SU-DHL-6 (cell line): ENCODE results near the gene ARID3C.

ENCODE experiments used
- H2AFZ ChIP-seq: fragments of 200-600 bp; sonication (generic); 2 replicates; pipeline ENCODE4 v1.6.1; 2014; ENCODE audit warnings: low read depth, mild to moderate bottlenecking, moderate library complexity, mixed read lengths, antibody characterized with exemption, low read length; ENCODE audit not compliant: severe bottlenecking
- H3F3A ChIP-seq: fragments of 200-600 bp; shearing (Covaris generic); 2 replicates; pipeline ENCODE4 v1.6.0; 2016; ENCODE audit warnings: antibody characterized with exemption, mild to moderate bottlenecking; ENCODE audit not compliant: insufficient read depth
- H3K27ac ChIP-seq: fragments of 200-600 bp; sonication (generic); 2 replicates; pipeline ENCODE4 v1.5.1; 2016; ENCODE audit warnings: low read depth, mild to moderate bottlenecking, low read length, moderate library complexity, mixed read lengths
- H3K27me3 ChIP-seq: fragments of 200-600 bp; sonication (generic), shearing (Covaris generic); 2 replicates; pipeline ENCODE4 v1.6.0; 2014; ENCODE audit warnings: mild to moderate bottlenecking, low read length
- H3K36me3 ChIP-seq: fragments of 200-600 bp; sonication (generic); 2 replicates; pipeline ENCODE4 v1.6.1; 2014; ENCODE audit warnings: mild to moderate bottlenecking, low read length, mixed read lengths
- H3K4me2 ChIP-seq: fragments of 300-600, 200-600 bp; shearing (Covaris generic), sonication (generic); 2 replicates; pipeline ENCODE4 v1.6.0; 2014; ENCODE audit warnings: low read length, low read depth, mild to moderate bottlenecking; ENCODE audit not compliant: poor library complexity, severe bottlenecking
- H3K4me3 ChIP-seq: fragments of 200-600 bp; sonication (generic); 2 replicates; pipeline ENCODE4 v1.5.1; 2014; ENCODE audit warnings: antibody characterized with exemption, low read length, mild to moderate bottlenecking, mixed read lengths; ENCODE audit not compliant: insufficient read depth, poor library complexity, severe bottlenecking
- H3K79me2 ChIP-seq: fragments of 200-600 bp; sonication (generic); 2 replicates; pipeline ENCODE4 v1.6.1; 2014; ENCODE audit warnings: mild to moderate bottlenecking, low read length, moderate library complexity; ENCODE audit not compliant: insufficient read depth
- H3K9ac ChIP-seq: fragments of 200-600 bp; sonication (generic); 2 replicates; pipeline ENCODE4 v1.7.0; 2014; ENCODE audit warnings: mild to moderate bottlenecking, low read length
- H3K9me2 ChIP-seq: fragments of 200-600 bp; sonication (generic); replicated peaks from 2 replicates; pipeline ENCODE4 v1.6.1; 2014; ENCODE audit warnings: low read length; ENCODE audit not compliant: insufficient read depth
- H3K9me3 ChIP-seq: fragments of 200-600 bp; sonication (generic); 2 replicates; pipeline ENCODE4 v1.6.1; 2014; ENCODE audit warnings: low read length, mixed read lengths; ENCODE audit not compliant: insufficient read depth
- H4K20me1 ChIP-seq: fragments of 200-600 bp; sonication (generic); 2 replicates; pipeline ENCODE4 v1.6.1; 2014; ENCODE audit warnings: low read depth, mild to moderate bottlenecking, antibody characterized with exemption, low read length, moderate library complexity, mixed read lengths
- EZH2phosphoT487 ChIP-seq: fragments of 200-600 bp; sonication (generic), shearing (Covaris generic); conservative IDR thresholded peaks from 2 replicates; pipeline ENCODE4 v1.6.1; 2018; ENCODE audit warnings: mild to moderate bottlenecking, antibody characterized with exemption, low read length, moderate library complexity, mixed read lengths
- TF ChIP-seq, protein P1 (sequence below): fragments of 200-600 bp; sonication (generic); IDR thresholded peaks from one replicate; pipeline ENCODE4 v1.5.1; 2017; ENCODE audit warnings: antibody characterized with exemption, mild to moderate bottlenecking, low read length, moderate library complexity; ENCODE audit not compliant: insufficient read depth, poor library complexity, severe bottlenecking

The ARID3C gene

DNA sequence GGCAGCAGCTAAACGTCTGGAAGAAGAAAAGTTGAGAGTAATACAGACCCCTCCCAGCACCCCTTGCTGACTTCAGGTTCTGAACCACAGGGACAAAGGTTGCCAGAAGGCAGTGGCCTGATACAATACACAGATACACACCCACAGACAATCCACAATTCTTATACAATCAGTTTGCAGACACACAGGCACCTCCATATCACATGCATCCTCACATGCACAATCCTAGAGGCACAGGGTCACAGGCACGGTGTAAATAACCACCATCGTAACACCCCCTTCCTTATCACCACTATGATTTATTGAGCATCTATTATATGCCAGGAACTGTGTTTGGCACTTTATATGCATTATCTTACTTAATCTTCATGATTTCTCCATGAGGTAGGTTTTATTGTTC lies 47.5 kb downstream of the ARID3C start:
- Histone ChIP-seq H3F3A (no peaks in the 10 kb centered on the region), H3K9me2 (no peaks in the 10 kb centered on the region), H3K27me3 (no peaks in the 10 kb centered on the region), H4K20me1 (no peaks in the 10 kb centered on the region), H2AFZ (no peak overlapping the region), H3K4me2 (no peak overlapping the region), H3K36me3 (no peaks in the 10 kb centered on the region), H3K27ac (no peak overlapping the region), H3K9ac (no peak overlapping the region), H3K4me3 (no peak overlapping the region), H3K9me3 (no peaks in the 10 kb centered on the region), H3K79me2 (no peaks in the 10 kb centered on the region)
- TF ChIP-seq, protein P1, sequence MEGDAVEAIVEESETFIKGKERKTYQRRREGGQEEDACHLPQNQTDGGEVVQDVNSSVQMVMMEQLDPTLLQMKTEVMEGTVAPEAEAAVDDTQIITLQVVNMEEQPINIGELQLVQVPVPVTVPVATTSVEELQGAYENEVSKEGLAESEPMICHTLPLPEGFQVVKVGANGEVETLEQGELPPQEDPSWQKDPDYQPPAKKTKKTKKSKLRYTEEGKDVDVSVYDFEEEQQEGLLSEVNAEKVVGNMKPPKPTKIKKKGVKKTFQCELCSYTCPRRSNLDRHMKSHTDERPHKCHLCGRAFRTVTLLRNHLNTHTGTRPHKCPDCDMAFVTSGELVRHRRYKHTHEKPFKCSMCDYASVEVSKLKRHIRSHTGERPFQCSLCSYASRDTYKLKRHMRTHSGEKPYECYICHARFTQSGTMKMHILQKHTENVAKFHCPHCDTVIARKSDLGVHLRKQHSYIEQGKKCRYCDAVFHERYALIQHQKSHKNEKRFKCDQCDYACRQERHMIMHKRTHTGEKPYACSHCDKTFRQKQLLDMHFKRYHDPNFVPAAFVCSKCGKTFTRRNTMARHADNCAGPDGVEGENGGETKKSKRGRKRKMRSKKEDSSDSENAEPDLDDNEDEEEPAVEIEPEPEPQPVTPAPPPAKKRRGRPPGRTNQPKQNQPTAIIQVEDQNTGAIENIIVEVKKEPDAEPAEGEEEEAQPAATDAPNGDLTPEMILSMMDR, result no peak
- no peak for TF ChIP-seq EZH2phosphoT487

DNA sequence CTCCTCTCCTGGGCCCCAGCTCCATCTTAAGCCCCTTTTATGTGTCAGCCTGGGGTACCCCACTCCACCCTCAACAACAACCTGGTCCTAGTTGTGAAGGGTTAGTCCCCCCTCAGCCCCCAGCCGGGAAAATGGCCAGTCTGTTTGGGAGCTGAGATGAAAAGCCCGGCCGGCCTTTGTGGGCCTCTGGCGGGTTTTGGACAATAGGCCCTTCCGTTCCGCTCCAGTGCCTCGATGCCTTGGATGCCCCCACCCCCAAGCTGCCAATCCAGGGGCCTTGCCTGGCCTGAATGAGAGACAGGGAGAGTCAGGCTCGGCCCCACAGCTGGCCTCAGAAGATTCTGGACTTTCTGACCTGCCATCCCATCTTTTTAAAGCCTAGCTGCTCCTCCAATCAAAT lies 48.5 kb downstream of the ARID3C start:
- no peaks in the 10 kb centered on the region for H4K20me1 ChIP-seq
- H3F3A ChIP-seq, result no peaks in the 10 kb centered on the region
- no peak overlapping the region for H3K4me3 ChIP-seq
- no peak overlapping the region for H2AFZ ChIP-seq
- no peaks in the 10 kb centered on the region for H3K9me2 ChIP-seq
- no peak overlapping the region for H3K27ac ChIP-seq
- TF ChIP-seq, protein P1, result no peak
- no peak for TF ChIP-seq EZH2phosphoT487
- no peaks in the 10 kb centered on the region for H3K79me2 ChIP-seq
- H3K9me3 ChIP-seq, result no peaks in the 10 kb centered on the region
- no peaks in the 10 kb centered on the region for H3K27me3 ChIP-seq
- no peak overlapping the region for H3K9ac ChIP-seq
- no peaks in the 10 kb centered on the region for H3K36me3 ChIP-seq
- H3K4me2 ChIP-seq, result no peak overlapping the region

DNA sequence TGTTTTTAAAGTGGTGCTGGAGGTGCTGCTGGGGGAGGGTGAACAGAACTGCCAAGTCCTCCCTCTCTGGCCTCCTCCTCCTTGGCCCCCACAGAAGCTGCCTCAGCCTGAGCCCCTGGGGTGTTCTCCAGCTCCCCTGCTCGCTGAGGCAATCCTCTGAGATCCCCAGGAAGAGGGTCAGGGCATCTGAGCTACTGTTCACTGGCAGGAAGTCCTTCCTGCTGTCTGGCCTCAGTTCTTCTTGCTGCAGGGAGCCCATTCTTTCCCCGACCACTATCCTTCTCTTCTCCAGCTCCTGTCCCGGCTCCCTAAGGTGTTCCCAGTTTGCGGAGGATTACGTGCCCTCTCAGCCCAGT lies 49.1 kb downstream of the ARID3C start:
- no peak overlapping the region for H3K27ac ChIP-seq
- no peaks in the 10 kb centered on the region for H3K9me3 ChIP-seq
- no peak for TF ChIP-seq EZH2phosphoT487
- TF ChIP-seq, protein P1, result no peak
- H3K79me2 ChIP-seq, result no peaks in the 10 kb centered on the region
- no peak overlapping the region for H3K4me2 ChIP-seq
- H3K36me3 ChIP-seq, result no peaks in the 10 kb centered on the region
- H3F3A ChIP-seq, result no peaks in the 10 kb centered on the region
- H3K9ac ChIP-seq, result no peak overlapping the region
- H3K4me3 ChIP-seq, result no peak overlapping the region
- H2AFZ ChIP-seq, result no peak overlapping the region
- no peaks in the 10 kb centered on the region for H3K27me3 ChIP-seq
- H4K20me1 ChIP-seq, result no peaks in the 10 kb centered on the region
- no peaks in the 10 kb centered on the region for H3K9me2 ChIP-seq
